IPS-18a (cell line): ENCODE results near the gene KMT2C.

Experiments
- H3K27ac ChIP-seq: one replicate; pipeline ENCODE4 v1.5.1; 2013; ENCODE audit warnings: low read length
- H3K27me3 ChIP-seq: one replicate; pipeline ENCODE4 v1.6.1; 2013; ENCODE audit warnings: mild to moderate bottlenecking, low read length; ENCODE audit not compliant: control insufficient read depth, insufficient read depth
- H3K36me3 ChIP-seq: one replicate; pipeline ENCODE4 v1.6.1; 2013; ENCODE audit warnings: low read depth, low read length; ENCODE audit not compliant: control insufficient read depth
- H3K4me1 ChIP-seq: one replicate; pipeline ENCODE4 v1.6.1; 2013; ENCODE audit warnings: low read depth, low read length; ENCODE audit not compliant: control insufficient read depth
- H3K4me3 ChIP-seq: one replicate; pipeline ENCODE4 v1.5.1; 2013; ENCODE audit warnings: low read length
- H3K9ac ChIP-seq: one replicate; pipeline ENCODE4 v1.6.1; 2013; ENCODE audit warnings: mild to moderate bottlenecking, low read length, moderate library complexity
- H3K9me3 ChIP-seq: one replicate; pipeline ENCODE4 v1.6.1; 2013; ENCODE audit warnings: low read depth, low read length; ENCODE audit not compliant: control insufficient read depth

Gene KMT2C

GRCh38 chr7:152106990-152107389 lies 328.8 kb downstream of the KMT2C start:
- no peaks in the 10 kb centered on the region for H3K9me3 ChIP-seq
- H3K27me3 ChIP-seq, result no peaks in the 10 kb centered on the region
- H3K36me3 ChIP-seq, result peaks cover 16% of the 10 kb centered on the region
- H3K27ac ChIP-seq, result no peak overlapping the region
- H3K4me1 ChIP-seq, result no peaks in the 10 kb centered on the region
- no peak overlapping the region for H3K4me3 ChIP-seq
- no peak overlapping the region for H3K9ac ChIP-seq

DNA sequence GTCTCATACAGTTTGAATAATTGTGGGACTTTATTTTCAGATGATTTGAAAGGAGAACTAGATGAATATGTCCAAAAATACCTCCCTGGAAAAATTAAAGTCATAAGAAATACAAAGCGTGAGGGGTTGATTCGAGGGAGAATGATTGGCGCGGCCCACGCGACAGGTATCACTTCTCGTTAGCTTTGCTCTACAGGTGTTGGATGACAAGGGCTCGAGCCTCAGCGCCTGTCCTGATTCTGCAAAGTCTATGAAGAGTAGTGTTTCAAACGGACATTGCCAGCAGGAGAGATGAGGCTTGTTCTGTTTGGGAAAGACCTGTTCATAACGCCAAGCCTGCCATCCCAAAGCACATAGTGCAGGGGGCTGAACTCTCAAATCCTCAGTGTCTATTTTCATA lies 330.6 kb downstream of the KMT2C start:
- H3K4me1 ChIP-seq, result no peaks in the 10 kb centered on the region
- H3K27me3 ChIP-seq, result no peaks in the 10 kb centered on the region
- peaks cover 16% of the 10 kb centered on the region for H3K36me3 ChIP-seq
- H3K4me3 ChIP-seq, result no peak overlapping the region
- H3K27ac ChIP-seq, result no peak overlapping the region
- no peaks in the 10 kb centered on the region for H3K9me3 ChIP-seq
- H3K9ac ChIP-seq, result no peak overlapping the region

GRCh38 chr7:152103691-152104090 lies 332.1 kb downstream of the KMT2C start:
- no peaks in the 10 kb centered on the region for H3K4me1 ChIP-seq
- H3K9me3 ChIP-seq, result no peaks in the 10 kb centered on the region
- H3K9ac ChIP-seq, result no peak overlapping the region
- no peaks in the 10 kb centered on the region for H3K27me3 ChIP-seq
- H3K36me3 ChIP-seq, result peaks cover 16% of the 10 kb centered on the region
- no peak overlapping the region for H3K27ac ChIP-seq
- no peak overlapping the region for H3K4me3 ChIP-seq

DNA sequence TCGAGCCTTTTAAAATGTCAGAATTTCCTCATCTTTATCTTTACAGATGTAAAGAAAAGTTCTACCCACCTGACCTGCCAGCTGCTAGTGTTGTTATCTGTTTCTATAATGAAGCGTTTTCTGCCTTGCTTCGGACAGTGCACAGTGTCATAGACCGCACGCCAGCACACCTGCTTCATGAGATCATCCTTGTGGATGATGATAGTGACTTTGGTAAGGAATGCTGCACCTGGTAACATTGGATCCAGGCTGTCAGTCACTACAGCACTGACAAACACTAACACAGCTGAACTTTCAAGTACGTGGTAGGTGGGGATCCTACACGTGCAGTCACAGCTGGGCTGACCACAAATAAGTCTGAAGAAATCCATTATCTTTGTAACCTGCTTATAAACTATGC lies 332.7 kb downstream of the KMT2C start:
- no peaks in the 10 kb centered on the region for H3K27me3 ChIP-seq
- no peak overlapping the region for H3K27ac ChIP-seq
- no peaks in the 10 kb centered on the region for H3K9me3 ChIP-seq
- H3K36me3 ChIP-seq, result peaks cover 16% of the 10 kb centered on the region
- no peaks in the 10 kb centered on the region for H3K4me1 ChIP-seq
- no peak overlapping the region for H3K4me3 ChIP-seq
- no peak overlapping the region for H3K9ac ChIP-seq

- H3K4me1 ChIP-seq, result no peaks in the 10 kb centered on the region
- no peaks in the 10 kb centered on the region for H3K36me3 ChIP-seq
- no peaks in the 10 kb centered on the region for H3K27me3 ChIP-seq
- no peak overlapping the region for H3K9ac ChIP-seq
- H3K27ac ChIP-seq, result no peak overlapping the region
- no peak overlapping the region for H3K4me3 ChIP-seq
- no peaks in the 10 kb centered on the region for H3K9me3 ChIP-seq
Measured at GRCh38 chr7:152097330-152097729, 338.5 kb downstream of the KMT2C start.

DNA sequence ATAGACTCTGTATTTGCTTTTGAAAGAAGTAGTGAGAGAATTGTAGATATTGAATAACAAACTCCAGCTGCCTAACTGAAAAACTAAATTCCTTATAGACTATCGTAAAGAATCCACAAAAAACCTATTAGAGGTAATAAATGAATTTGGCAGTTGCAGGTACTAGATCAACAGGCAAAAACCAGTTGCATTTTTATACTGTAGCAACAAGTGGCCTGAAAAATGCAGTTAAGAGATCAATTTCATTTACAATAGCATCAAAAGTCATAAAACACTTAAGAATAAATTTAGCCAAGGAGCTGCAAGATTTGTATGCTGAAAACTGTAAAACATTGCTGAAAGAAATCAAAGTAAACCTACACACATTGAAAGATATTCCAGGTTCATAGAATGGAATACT lies 340.0 kb downstream of the KMT2C start:
- H3K27me3 ChIP-seq, result no peaks in the 10 kb centered on the region
- H3K9me3 ChIP-seq, result no peaks in the 10 kb centered on the region
- no peaks in the 10 kb centered on the region for H3K4me1 ChIP-seq
- no peak overlapping the region for H3K9ac ChIP-seq
- H3K27ac ChIP-seq, result no peak overlapping the region
- H3K4me3 ChIP-seq, result no peak overlapping the region
- no peaks in the 10 kb centered on the region for H3K36me3 ChIP-seq

DNA sequence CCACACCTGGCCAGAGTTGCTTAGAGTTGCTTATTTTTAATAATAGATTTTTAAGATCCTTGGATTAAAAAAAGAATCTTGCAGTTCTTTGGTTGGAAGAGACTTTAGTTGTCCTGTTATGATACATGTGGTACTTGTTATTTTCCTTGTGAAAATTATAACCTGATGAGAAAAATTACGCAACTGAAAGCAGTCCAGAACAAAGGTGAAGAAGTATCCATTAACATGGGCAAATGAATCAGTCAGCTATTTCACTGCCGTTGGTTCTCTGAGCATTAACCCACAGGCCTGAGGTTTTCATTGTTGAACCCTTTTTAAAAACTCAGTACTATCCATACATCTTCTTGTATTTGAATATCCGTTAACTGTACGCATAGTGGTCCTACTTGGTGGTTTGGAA lies 342.1 kb downstream of the KMT2C start:
- peaks cover 6% of the 10 kb centered on the region for H3K9me3 ChIP-seq
- H3K9ac ChIP-seq, result no peak overlapping the region
- H3K4me1 ChIP-seq, result no peaks in the 10 kb centered on the region
- no peaks in the 10 kb centered on the region for H3K27me3 ChIP-seq
- no peak overlapping the region for H3K27ac ChIP-seq
- no peak overlapping the region for H3K4me3 ChIP-seq
- no peaks in the 10 kb centered on the region for H3K36me3 ChIP-seq

DNA sequence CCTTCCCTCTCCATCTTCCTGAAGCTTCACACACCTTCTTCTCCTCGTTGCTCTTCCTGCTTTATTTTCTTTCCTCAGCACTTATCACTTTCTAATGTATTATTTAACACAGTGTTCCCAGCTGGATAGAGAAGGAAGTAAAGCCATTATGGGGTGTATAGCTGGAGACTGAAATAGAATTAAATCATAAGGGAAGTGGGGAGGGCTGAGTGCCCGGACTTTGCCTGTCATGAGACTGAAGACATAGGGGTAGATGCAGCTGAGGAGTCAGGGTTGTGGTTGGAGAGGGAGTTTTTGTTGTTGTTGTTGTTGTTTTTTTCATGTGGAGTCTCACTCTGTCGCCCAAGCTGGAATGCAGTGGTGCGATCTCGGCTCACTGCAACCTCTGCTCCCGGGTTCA lies 345.1 kb downstream of the KMT2C start:
- H3K36me3 ChIP-seq, result no peaks in the 10 kb centered on the region
- no peak overlapping the region for H3K9ac ChIP-seq
- peaks cover 10% of the 10 kb centered on the region for H3K9me3 ChIP-seq
- H3K4me1 ChIP-seq, result no peaks in the 10 kb centered on the region
- H3K27ac ChIP-seq, result no peak overlapping the region
- H3K27me3 ChIP-seq, result no peaks in the 10 kb centered on the region
- no peak overlapping the region for H3K4me3 ChIP-seq

- Histone ChIP-seq H3K4me1 (peaks cover 5% of the 10 kb centered on the region), H3K9ac (no peak overlapping the region), H3K27ac (no peak overlapping the region)
Measured at GRCh38 chr7:152089183-152089582, 346.6 kb downstream of the KMT2C start.

GRCh38 chr7:152086513-152086912 lies 349.3 kb downstream of the KMT2C start:
- Histone ChIP-seq H3K4me1 (peaks cover 15% of the 10 kb centered on the region), H3K4me3 (no peak overlapping the region), H3K27ac (no peak overlapping the region), H3K9ac (no peak overlapping the region), H3K27me3 (no peaks in the 10 kb centered on the region), H3K36me3 (no peaks in the 10 kb centered on the region), H3K9me3 (peaks cover 10% of the 10 kb centered on the region)

More at GRCh38 chr7:152089183-152089582, 346.6 kb downstream of the KMT2C start:
- Histone ChIP-seq H3K9me3 (peaks cover 10% of the 10 kb centered on the region), H3K27me3 (no peaks in the 10 kb centered on the region), H3K36me3 (no peaks in the 10 kb centered on the region), H3K4me3 (no peak overlapping the region)

- no peaks in the 10 kb centered on the region for H3K27me3 ChIP-seq
- H3K4me1 ChIP-seq, result peaks cover 20% of the 10 kb centered on the region
- H3K4me3 ChIP-seq, result no peak overlapping the region
- H3K9me3 ChIP-seq, result peaks cover 10% of the 10 kb centered on the region
- no peak overlapping the region for H3K9ac ChIP-seq
- H3K36me3 ChIP-seq, result no peaks in the 10 kb centered on the region
- no peak overlapping the region for H3K27ac ChIP-seq
Measured at GRCh38 chr7:152085131-152085530, 350.7 kb downstream of the KMT2C start.
